Smooth muscle cell (in vitro differentiated cells): ENCODE measurements around the gene ZNF221. TPM values are rescaled to one million over a fixed set of nuclear protein-coding genes. Genes with fewer than 3 reads are reported as not detected.

Experiments
- DNase-seq: peaks from one replicate; lab custom pipeline; 2025; ENCODE audit not compliant: unreplicated experiment; lab: John Stamatoyannopoulos, UW
- H2AFZ ChIP-seq: fragments of 200-600 bp; sonication (generic); 2 replicates; pipeline ENCODE4 v1.6.0; 2016; ENCODE audit warnings: antibody characterized with exemption, low read depth, mild to moderate bottlenecking
- H3F3A ChIP-seq: fragments of 200-600 bp; sonication (generic); 2 replicates; pipeline ENCODE4 v1.6.0; 2017; ENCODE audit warnings: antibody characterized with exemption, low read depth
- H3K27ac ChIP-seq: fragments of 200-600 bp; sonication (generic); 2 replicates; pipeline ENCODE4 v1.5.1; 2016; ENCODE audit warnings: low read depth, mild to moderate bottlenecking
- H3K27me3 ChIP-seq: fragments of 200-600 bp; sonication (generic); 2 replicates; pipeline ENCODE4 v1.6.1; 2016; ENCODE audit warnings: low read depth, mild to moderate bottlenecking
- H3K36me3 ChIP-seq: fragments of 200-600 bp; sonication (generic); 2 replicates; pipeline ENCODE4 v1.5.1; 2016; ENCODE audit warnings: low read depth
- H3K4me1 ChIP-seq: fragments of 200-600 bp; sonication (generic); 2 replicates; pipeline ENCODE4 v1.5.1; 2016; ENCODE audit warnings: low read depth
- H3K4me2 ChIP-seq: fragments of 200-600 bp; sonication (generic); 2 replicates; pipeline ENCODE4 v1.6.0; 2016; ENCODE audit warnings: mild to moderate bottlenecking
- H3K4me3 ChIP-seq: fragments of 200-600 bp; sonication (generic); 2 replicates; pipeline ENCODE4 v1.5.1; 2016; ENCODE audit warnings: mild to moderate bottlenecking
- H3K79me2 ChIP-seq: fragments of 200-600 bp; sonication (generic); 2 replicates; pipeline ENCODE4 v1.6.0; 2016; ENCODE audit warnings: low read depth, mild to moderate bottlenecking
- H3K9ac ChIP-seq: fragments of 200-600 bp; sonication (generic); 2 replicates; pipeline ENCODE4 v1.6.0; 2016; ENCODE audit warnings: low read depth
- H3K9me3 ChIP-seq: fragments of 200-600 bp; sonication (generic); replicated peaks from 2 replicates; pipeline ENCODE4 v1.5.1; 2016; ENCODE audit warnings: low read depth
- H4K20me1 ChIP-seq: fragments of 200-600 bp; sonication (generic); 2 replicates; pipeline ENCODE4 v1.6.0; 2016; ENCODE audit warnings: low read depth
- WGBS: methylation state at CpG from one replicate; pipeline ENCODE4 v1.1.7; 2016; ENCODE audit warnings: low lambda C conversion rate; 5-methylcytosine and 5-hydroxymethylcytosine counted together
- polyA plus RNA-seq: library from polyadenylated mRNA; unstranded; fragments of >200 nt; fragmentation: Nextera tagmentation; extraction: Ambion mirVana; gene quantifications from 2 replicates; pipeline ENCODE4 v1.2.1, GENCODE V29; 2016
- total RNA-seq: library from RNA; depleted of rRNA; stranded (reverse); fragments of >200 nt; gene quantifications from 2 replicates; pipeline ENCODE4 v1.2.3, GENCODE V29; 2014
- TF ChIP-seq, protein P1 (sequence below): fragments of 200-600 bp; sonication (generic); IDR thresholded peaks from 2 replicates; pipeline ENCODE4 v1.5.1; 2017; ENCODE audit warnings: borderline replicate concordance, mild to moderate bottlenecking, antibody characterized with exemption; ENCODE audit not compliant: insufficient read depth, poor library complexity, severe bottlenecking

Gene ZNF221
- total RNA-seq, result 4.9 and 6.6 TPM in 2 replicates
- polyA plus RNA-seq, result 1.3 and 1.9 TPM in 2 replicates

DNA sequence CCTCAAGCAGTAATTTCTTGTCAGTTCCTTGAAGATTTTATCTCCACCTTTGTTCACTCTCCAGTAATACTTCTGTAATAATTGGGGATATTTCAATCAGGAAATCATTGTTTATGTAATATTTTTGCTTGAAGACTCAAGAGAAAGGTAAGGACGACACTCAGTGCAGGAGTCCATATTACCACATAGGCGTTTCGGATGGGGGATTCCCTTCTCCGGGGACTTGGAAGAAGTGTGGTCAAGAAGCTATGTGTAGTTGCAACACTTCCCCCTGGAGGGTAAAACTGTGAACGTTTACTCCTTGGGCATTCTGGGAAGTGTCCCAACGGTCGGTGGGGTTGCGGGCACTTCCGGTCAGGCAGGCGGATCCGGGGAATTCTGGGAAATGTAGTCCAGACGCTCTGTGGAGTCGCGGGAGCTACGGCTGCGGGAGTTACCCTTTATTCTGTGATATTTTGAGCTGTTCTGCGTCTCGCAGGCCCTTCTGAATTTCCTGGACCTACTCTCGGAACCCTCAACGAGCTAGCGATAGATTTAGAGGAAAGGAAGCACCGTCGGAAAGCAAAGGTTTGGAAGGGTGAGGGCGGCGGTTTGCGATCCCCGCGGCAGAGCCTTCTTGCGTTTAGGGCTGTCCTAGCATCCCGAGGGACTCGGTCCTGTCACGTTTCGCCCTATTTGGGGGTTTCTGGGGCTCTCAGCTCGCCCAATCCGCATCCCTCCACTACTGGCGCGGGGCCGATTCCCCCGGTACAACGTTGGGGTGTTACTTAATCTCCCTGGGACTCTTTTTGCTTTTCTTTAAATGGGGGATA lies at the start of gene ZNF221:
Gene ZNF221, plus strand, starts transcription at position 395 of the 812 bp plus-strand sequence. CDS start 11,499 bp downstream, outside the sequence.
- Histone ChIP-seq H3K4me3 (peak within 1 kb of the TSS; percentile 78), H3F3A (no peaks in the 10 kb centered on the region), H3K9ac (peak within 1 kb of the TSS; percentile 70), H3K9me3 (peaks cover 3% of the 10 kb centered on the region), H3K4me1 (no peaks in the 10 kb centered on the region), H4K20me1 (no peaks in the 10 kb centered on the region), H3K27ac (peak within 1 kb of the TSS; percentile 53), H2AFZ (peak within 1 kb of the TSS; percentile 100), H3K79me2 (peaks cover 4% of the 10 kb centered on the region), H3K36me3 (no peaks in the 10 kb centered on the region), H3K27me3 (no peaks in the 10 kb centered on the region), H3K4me2 (peak within 1 kb of the TSS; percentile 98)
- 2% methylated on average over 40 of the region's 40 CpGs for WGBS
- TF ChIP-seq, protein P1, sequence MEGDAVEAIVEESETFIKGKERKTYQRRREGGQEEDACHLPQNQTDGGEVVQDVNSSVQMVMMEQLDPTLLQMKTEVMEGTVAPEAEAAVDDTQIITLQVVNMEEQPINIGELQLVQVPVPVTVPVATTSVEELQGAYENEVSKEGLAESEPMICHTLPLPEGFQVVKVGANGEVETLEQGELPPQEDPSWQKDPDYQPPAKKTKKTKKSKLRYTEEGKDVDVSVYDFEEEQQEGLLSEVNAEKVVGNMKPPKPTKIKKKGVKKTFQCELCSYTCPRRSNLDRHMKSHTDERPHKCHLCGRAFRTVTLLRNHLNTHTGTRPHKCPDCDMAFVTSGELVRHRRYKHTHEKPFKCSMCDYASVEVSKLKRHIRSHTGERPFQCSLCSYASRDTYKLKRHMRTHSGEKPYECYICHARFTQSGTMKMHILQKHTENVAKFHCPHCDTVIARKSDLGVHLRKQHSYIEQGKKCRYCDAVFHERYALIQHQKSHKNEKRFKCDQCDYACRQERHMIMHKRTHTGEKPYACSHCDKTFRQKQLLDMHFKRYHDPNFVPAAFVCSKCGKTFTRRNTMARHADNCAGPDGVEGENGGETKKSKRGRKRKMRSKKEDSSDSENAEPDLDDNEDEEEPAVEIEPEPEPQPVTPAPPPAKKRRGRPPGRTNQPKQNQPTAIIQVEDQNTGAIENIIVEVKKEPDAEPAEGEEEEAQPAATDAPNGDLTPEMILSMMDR, result peak; percentile 32
- DNase-seq, result peak; percentile 51

DNA sequence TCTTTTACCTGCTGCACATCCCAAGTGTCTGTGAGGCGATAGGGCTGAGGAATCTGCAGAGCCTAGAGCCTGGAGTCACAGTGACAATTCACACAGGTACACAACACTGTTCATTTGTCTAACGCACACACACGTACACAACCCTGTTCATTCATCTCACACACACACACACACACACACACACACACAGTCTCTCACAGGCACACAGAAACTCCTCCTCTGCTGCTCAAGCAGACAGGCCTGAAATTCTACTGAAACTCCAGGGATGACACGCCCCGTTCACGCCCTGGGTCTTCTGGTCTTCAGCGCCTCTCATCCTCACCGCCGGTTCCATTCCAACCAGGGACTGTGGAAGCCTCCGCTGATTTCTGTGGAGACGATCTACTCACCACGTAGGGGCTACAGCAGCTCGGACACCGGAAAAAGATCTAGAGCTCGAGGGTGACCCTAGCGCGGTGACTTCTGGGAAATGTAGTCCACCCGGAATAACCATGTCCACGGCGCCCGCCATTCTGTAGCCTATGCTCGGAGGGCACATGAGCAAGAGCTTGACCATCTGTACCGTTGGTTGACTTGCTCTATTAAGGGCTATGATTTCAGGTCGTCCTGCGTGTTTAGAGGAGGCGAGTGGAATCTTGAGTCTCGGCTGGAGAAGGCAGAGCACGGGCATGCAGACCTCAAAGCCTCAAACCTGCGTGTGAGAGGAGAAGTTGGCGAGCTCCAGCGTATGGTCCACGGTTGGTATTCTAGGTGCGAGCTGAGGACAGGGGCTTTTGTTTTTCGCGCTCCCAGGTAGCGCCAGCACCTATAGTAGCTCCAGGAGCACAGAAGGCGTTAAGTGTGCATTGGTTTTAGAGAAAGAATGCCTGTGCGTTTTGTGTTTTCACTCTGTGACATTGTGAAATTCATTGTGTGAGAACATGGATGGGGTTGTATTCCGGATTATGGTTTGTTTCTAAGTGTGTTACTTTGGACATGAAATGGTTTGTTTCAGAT lies 49.3 kb upstream of the ZNF221 start:
- Histone ChIP-seq H3K4me1 (peaks cover 4% of the 10 kb centered on the region), H3K27me3 (no peaks in the 10 kb centered on the region), H3K4me2 (peak overlapping the region; percentile 82), H3K27ac (no peak overlapping the region), H3K9ac (peak overlapping the region; percentile 21), H2AFZ (peak overlapping the region; percentile 98), H4K20me1 (no peaks in the 10 kb centered on the region), H3K79me2 (no peaks in the 10 kb centered on the region), H3F3A (no peaks in the 10 kb centered on the region), H3K36me3 (no peaks in the 10 kb centered on the region), H3K9me3 (no peaks in the 10 kb centered on the region), H3K4me3 (peak overlapping the region; percentile 71)
- TF ChIP-seq, protein P1, result no peak
- WGBS, result 28% methylated on average over 39 of the region's 39 CpGs
- peak; percentile 17 for DNase-seq

DNA sequence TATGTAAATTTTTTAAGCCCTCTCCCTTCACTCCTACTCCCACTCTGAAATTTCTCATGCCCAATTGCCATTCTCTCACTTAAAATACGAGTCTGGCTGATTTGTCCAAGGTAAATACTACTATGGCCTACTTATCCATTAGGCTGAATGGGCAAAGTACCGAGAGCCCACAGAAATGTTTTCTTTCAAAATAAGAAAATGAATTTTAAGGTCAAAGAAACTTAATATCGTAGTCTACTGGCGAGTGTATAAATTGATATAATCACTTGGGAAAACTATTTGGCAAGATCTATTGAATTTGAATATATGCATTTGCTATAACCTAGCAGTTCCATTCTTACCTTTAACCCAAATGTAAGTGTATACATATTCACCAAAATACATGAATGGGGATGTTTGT lies 48.6 kb upstream of the ZNF221 start:
- peak overlapping the region; percentile 82 for H3K4me2 ChIP-seq
- H3K9ac ChIP-seq, result no peak overlapping the region
- no peak overlapping the region for H3K27ac ChIP-seq
- H3F3A ChIP-seq, result no peaks in the 10 kb centered on the region
- H3K9me3 ChIP-seq, result no peaks in the 10 kb centered on the region
- WGBS, result 96% methylated on average over 4 of the region's 4 CpGs
- TF ChIP-seq, protein P1, result no peak
- peaks cover 4% of the 10 kb centered on the region for H3K4me1 ChIP-seq
- H3K36me3 ChIP-seq, result no peaks in the 10 kb centered on the region
- H3K27me3 ChIP-seq, result no peaks in the 10 kb centered on the region
- H3K79me2 ChIP-seq, result no peaks in the 10 kb centered on the region
- peak overlapping the region; percentile 71 for H3K4me3 ChIP-seq
- no peaks in the 10 kb centered on the region for H4K20me1 ChIP-seq
- peak overlapping the region; percentile 98 for H2AFZ ChIP-seq
- DNase-seq, result no peak
